HEK293 (cell line): ENCODE results near the gene OR1D2.
A peak's percentile ranks its signal among the peaks of the same experiment; 100 is the strongest.

Experiments
- EGR2 ChIP-seq: fragments of 450-650 bp; formaldehyde crosslinking; IDR thresholded peaks from 2 replicates; pipeline ENCODE4 v1.5.1; 2016; ENCODE audit warnings: low read depth, missing biosample characterization, missing genetic modification characterization
- ELK4 ChIP-seq: IDR thresholded peaks from 2 replicates; pipeline ENCODE4 v1.6.1; 2011; ENCODE audit warnings: mild to moderate bottlenecking, low read depth, low read length, borderline replicate concordance
- GLIS1 ChIP-seq: fragments of 450-650 bp; formaldehyde crosslinking; IDR thresholded peaks from 2 replicates; pipeline ENCODE4 v1.5.1; 2016; ENCODE audit warnings: missing biosample characterization, missing genetic modification characterization
- HIC1 ChIP-seq: fragments of 450-650 bp; formaldehyde crosslinking; IDR thresholded peaks from 2 replicates; pipeline ENCODE4 v1.5.1; 2016; ENCODE audit warnings: missing biosample characterization, missing genetic modification characterization
- KLF17 ChIP-seq: fragments of 450-650 bp; formaldehyde crosslinking; IDR thresholded peaks from 2 replicates; pipeline ENCODE4 v1.5.1; 2016; ENCODE audit warnings: missing biosample characterization, missing genetic modification characterization
- MZF1 ChIP-seq: fragments of 450-650 bp; formaldehyde crosslinking; IDR thresholded peaks from 2 replicates; pipeline ENCODE4 v1.5.1; 2017; ENCODE audit warnings: missing biosample characterization, missing genetic modification characterization, borderline replicate concordance
- OVOL3 ChIP-seq: fragments of 450-650 bp; formaldehyde crosslinking; IDR thresholded peaks from 2 replicates; pipeline ENCODE4 v1.5.1; 2016; ENCODE audit warnings: missing biosample characterization, missing genetic modification characterization
- PRDM10 ChIP-seq: fragments of 450-650 bp; formaldehyde crosslinking; IDR thresholded peaks from 2 replicates; pipeline ENCODE4 v1.5.1; 2016; ENCODE audit warnings: missing biosample characterization, missing genetic modification characterization
- SCRT2 ChIP-seq: fragments of 450-650 bp; formaldehyde crosslinking; IDR thresholded peaks from 2 replicates; pipeline ENCODE4 v1.5.1; 2016; ENCODE audit warnings: missing biosample characterization, missing genetic modification characterization
- ZBTB10 ChIP-seq: fragments of 450-650 bp; formaldehyde crosslinking; IDR thresholded peaks from 2 replicates; pipeline ENCODE4 v1.5.1; 2016; ENCODE audit warnings: missing biosample characterization, missing genetic modification characterization
- ZBTB26 ChIP-seq: fragments of 450-650 bp; formaldehyde crosslinking; optimal IDR thresholded peaks from 2 replicates; pipeline ENCODE3; 2016; ENCODE audit warnings: missing biosample characterization, mild to moderate bottlenecking, missing genetic modification characterization
- ZNF580 ChIP-seq: fragments of 450-650 bp; formaldehyde crosslinking; IDR thresholded peaks from 2 replicates; pipeline ENCODE4 v1.5.1; 2016; ENCODE audit warnings: missing biosample characterization, missing genetic modification characterization
- ZNF621 ChIP-seq: fragments of 450-650 bp; formaldehyde crosslinking; IDR thresholded peaks from 2 replicates; pipeline ENCODE4 v1.5.1; 2017; ENCODE audit warnings: missing biosample characterization, missing genetic modification characterization
- ZNF623 ChIP-seq: fragments of 450-650 bp; formaldehyde crosslinking; IDR thresholded peaks from 2 replicates; pipeline ENCODE4 v1.5.1; 2016; ENCODE audit warnings: missing biosample characterization, missing genetic modification characterization
- ZNF629 ChIP-seq: fragments of 450-650 bp; formaldehyde crosslinking; IDR thresholded peaks from 2 replicates; pipeline ENCODE4 v1.5.1; 2017; ENCODE audit warnings: missing biosample characterization, missing genetic modification characterization
- ZNF639 ChIP-seq: fragments of 450-650 bp; formaldehyde crosslinking; IDR thresholded peaks from 2 replicates; pipeline ENCODE4 v1.5.1; 2016; ENCODE audit warnings: missing biosample characterization, missing genetic modification characterization
- ZNF654 ChIP-seq: fragments of 450-650 bp; formaldehyde crosslinking; IDR thresholded peaks from 2 replicates; pipeline ENCODE4 v1.5.1; 2016; ENCODE audit warnings: low read depth, missing biosample characterization, missing genetic modification characterization
- ZSCAN30 ChIP-seq: fragments of 450-650 bp; IDR thresholded peaks from 2 replicates; pipeline ENCODE4 v1.5.1; 2018; ENCODE audit warnings: missing biosample characterization, mild to moderate bottlenecking, missing genetic modification characterization, moderate library complexity
- ZSCAN4 ChIP-seq: fragments of 450-650 bp; formaldehyde crosslinking; IDR thresholded peaks from 2 replicates; pipeline ENCODE4 v1.5.1; 2017; ENCODE audit warnings: missing biosample characterization, missing genetic modification characterization
- ZXDB ChIP-seq: fragments of 450-650 bp; formaldehyde crosslinking; IDR thresholded peaks from 2 replicates; pipeline ENCODE4 v1.5.1; 2016; ENCODE audit warnings: missing biosample characterization, missing genetic modification characterization

The OR1D2 gene

GRCh38 chr17:3048727-3049471 lies 55.3 kb downstream of the OR1D2 start (continued):
- TF ChIP-seq ZBTB26 (tag by site-specific recombination) (peak; percentile 53), ZBTB10 (tag by site-specific recombination) (peak; percentile 81), ZSCAN4 (no peak), ZSCAN30 (tag by site-specific recombination) (peak; percentile 38; the same call in 1 of the 2 replicates), MZF1 (peak; percentile 98; the same call in 1 of the 2 replicates), KLF17 (tag by site-specific recombination) (0 out of 2 replicates have a peak, but pooled peaks have one; percentile 19), HIC1 (tag by site-specific recombination) (no peak), GLIS1 (tag by site-specific recombination) (peak; percentile 83), ZXDB (peak; percentile 72), SCRT2 (tag by site-specific recombination) (peak; percentile 100), ZNF621 (tag by site-specific recombination) (no peak), ZNF629 (tag by site-specific recombination) (peak; percentile 11; the same call in 1 of the 2 replicates), ZNF639 (tag by site-specific recombination) (peak; percentile 46; the same call in 1 of the 2 replicates), ZNF654 (tag by site-specific recombination) (peak; percentile 98), ZNF580 (tag by site-specific recombination) (0 out of 2 replicates have a peak, but pooled peaks have one; percentile 12), ZNF623 (no peak), OVOL3 (tag by site-specific recombination) (0 out of 2 replicates have a peak, but pooled peaks have one; percentile 14), EGR2 (tag by site-specific recombination) (peak; percentile 31; the same call in 1 of the 2 replicates), ELK4 (no peak), PRDM10 (tag by site-specific recombination) (peak; percentile 71)
